Endodermal cell (in vitro differentiated cells): Measurements from ENCODE around the gene MAPK8. TPM values are rescaled to one million over a fixed set of nuclear protein-coding genes. Genes with fewer than 3 reads are reported as not detected.

Source experiments
- DNase-seq: peaks from one replicate; pipeline ENCODE4 v3.0.0-alpha.2; 2017
- H3K27ac ChIP-seq: 2 replicates; pipeline ENCODE4 v1.5.1; 2013; ENCODE audit warnings: mild to moderate bottlenecking, low read depth, low read length, moderate library complexity
- H3K27me3 ChIP-seq: 2 replicates; pipeline ENCODE4 v1.6.1; 2013; ENCODE audit warnings: mild to moderate bottlenecking, low read length, moderate library complexity; ENCODE audit not compliant: insufficient read depth, control insufficient read depth, poor library complexity, severe bottlenecking
- H3K36me3 ChIP-seq: 2 replicates; pipeline ENCODE4 v1.7.0; 2013; ENCODE audit warnings: mild to moderate bottlenecking, low read length, moderate library complexity; ENCODE audit not compliant: control insufficient read depth, insufficient read depth
- H3K4me1 ChIP-seq: one replicate; pipeline ENCODE4 v1.7.0; 2013; ENCODE audit warnings: low read length; ENCODE audit not compliant: control insufficient read depth, insufficient read depth
- H3K4me3 ChIP-seq: 2 replicates; pipeline ENCODE4 v1.5.1; 2013; ENCODE audit warnings: mild to moderate bottlenecking, low read length, moderate library complexity
- H3K9ac ChIP-seq: 2 replicates; pipeline ENCODE4 v1.6.1; 2013; ENCODE audit warnings: mild to moderate bottlenecking, low read length, moderate library complexity; ENCODE audit not compliant: poor library complexity, severe bottlenecking; ENCODE audit errors: extremely low read depth
- H3K9me3 ChIP-seq: 2 replicates; pipeline ENCODE4 v1.6.1; 2013; ENCODE audit warnings: mild to moderate bottlenecking, low read length, moderate library complexity; ENCODE audit not compliant: control insufficient read depth
- H3K27ac Mint-ChIP-seq: 2 replicates; pipeline ENCODE4 v1.8.0; 2020; ENCODE audit warnings: mixed read lengths
- H3K27me3 Mint-ChIP-seq: 2 replicates; pipeline ENCODE4 v1.8.0; 2021; ENCODE audit warnings: mild to moderate bottlenecking, mixed read lengths; ENCODE audit not compliant: insufficient read depth
- H3K36me3 Mint-ChIP-seq: 2 replicates; pipeline ENCODE4 v1.8.0; 2020; ENCODE audit warnings: low read depth, mixed read lengths
- H3K4me1 Mint-ChIP-seq: 2 replicates; pipeline ENCODE4 v1.8.0; 2020; ENCODE audit warnings: mixed read lengths
- H3K4me3 Mint-ChIP-seq: 2 replicates; pipeline ENCODE4 v1.8.0; 2020; ENCODE audit warnings: mild to moderate bottlenecking, moderate library complexity, mixed read lengths
- H3K9me3 Mint-ChIP-seq: 2 replicates; pipeline ENCODE4 v1.8.0; 2020; ENCODE audit warnings: mild to moderate bottlenecking, mixed read lengths
- WGBS, 2 experiments: methylation state at CpG; one replicate each; pipeline versions ENCODE4 v1.1.5 to v1.1.7; 2013; ENCODE audit warnings: missing lambda C conversion rate in 2 of 2, mixed read lengths in 1 of 2; ENCODE audit not compliant: insufficient coverage in 1 of 2, insufficient read length in 1 of 2; 5-methylcytosine and 5-hydroxymethylcytosine counted together
- total RNA-seq, 2 donors: library from RNA; stranded (reverse); fragmentation: NEBNext Ultra II Directional in 1 of 2; extraction: Animal tissue kit (Norgen Biotek cat#: 25700) in 1 of 2; gene quantifications; 2 replicates in 1 of 2; 3 replicates in 1 of 2; pipeline ENCODE4 v1.2.1, GENCODE V29; 2021
- TF ChIP-seq, protein P1 (sequence below): fragments of 200-600 bp; sonication (generic); conservative IDR thresholded peaks from 2 replicates; pipeline ENCODE4 v1.5.0; 2021; ENCODE audit warnings: antibody characterized with exemption, mild to moderate bottlenecking

Gene MAPK8
- total RNA-seq, 2 donors from 2014 or later = 84.2 to 146 TPM

DNA sequence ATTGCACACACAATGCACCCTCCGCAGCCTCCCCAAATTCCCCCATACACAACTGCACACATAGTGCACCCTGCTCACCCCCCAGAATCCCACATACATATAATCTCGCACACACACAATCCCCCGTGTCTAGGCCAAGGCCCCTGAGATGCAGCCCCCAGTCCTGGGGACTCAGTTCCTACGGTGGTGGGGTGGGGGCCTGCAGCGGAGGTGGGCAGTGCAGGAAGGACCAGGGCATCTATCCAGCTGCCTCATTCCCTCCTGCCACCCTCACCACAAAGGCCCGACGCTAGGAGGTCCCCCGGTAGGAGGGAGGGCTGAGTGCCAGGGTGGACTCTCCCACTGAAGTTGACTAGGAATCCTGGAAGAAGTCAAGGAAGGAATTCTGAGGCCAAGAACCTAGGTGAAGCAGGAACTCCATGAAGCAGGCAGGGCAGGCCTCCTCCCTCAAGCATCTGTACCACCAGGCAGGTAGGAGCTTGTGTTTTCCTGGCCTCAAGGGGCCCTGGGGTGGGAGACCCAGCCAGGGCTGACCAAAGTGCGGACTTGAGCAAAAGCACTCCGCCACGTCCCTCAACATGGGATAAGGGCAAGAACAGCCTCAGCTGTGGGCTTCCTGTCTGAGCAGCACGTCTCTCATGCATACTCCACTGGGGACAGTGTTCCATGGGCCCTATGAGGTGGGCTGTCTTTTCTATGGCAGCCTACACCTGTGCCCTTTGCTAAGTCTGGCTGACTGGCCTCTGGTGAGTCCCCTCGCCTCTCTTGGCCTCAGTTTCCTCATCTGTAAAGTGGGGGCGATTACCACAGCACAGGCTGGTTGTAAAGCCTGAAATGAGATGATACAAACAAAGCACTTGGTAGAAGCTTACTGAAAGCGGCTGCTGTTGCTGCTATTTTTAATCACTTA lies 145.7 kb downstream of the MAPK8 start:
- no peak overlapping the region for H3K9ac ChIP-seq
- peaks cover 5% of the 10 kb centered on the region for H3K27me3 ChIP-seq
- Mint-ChIP-seq H3K27ac (no peak overlapping the region), H3K4me3 (no peak overlapping the region), H3K9me3 (no peaks in the 10 kb centered on the region), H3K4me1 (peaks cover 27% of the 10 kb centered on the region), H3K27me3 (peaks cover 21% of the 10 kb centered on the region), H3K36me3 (peaks cover 14% of the 10 kb centered on the region)
- H3K9me3 ChIP-seq = no peaks in the 10 kb centered on the region
- no peak overlapping the region for H3K27ac ChIP-seq
- peaks cover 24% of the 10 kb centered on the region for H3K4me1 ChIP-seq
- no peak for DNase-seq
- no peaks in the 10 kb centered on the region for H3K36me3 ChIP-seq
- TF ChIP-seq, protein P1, sequence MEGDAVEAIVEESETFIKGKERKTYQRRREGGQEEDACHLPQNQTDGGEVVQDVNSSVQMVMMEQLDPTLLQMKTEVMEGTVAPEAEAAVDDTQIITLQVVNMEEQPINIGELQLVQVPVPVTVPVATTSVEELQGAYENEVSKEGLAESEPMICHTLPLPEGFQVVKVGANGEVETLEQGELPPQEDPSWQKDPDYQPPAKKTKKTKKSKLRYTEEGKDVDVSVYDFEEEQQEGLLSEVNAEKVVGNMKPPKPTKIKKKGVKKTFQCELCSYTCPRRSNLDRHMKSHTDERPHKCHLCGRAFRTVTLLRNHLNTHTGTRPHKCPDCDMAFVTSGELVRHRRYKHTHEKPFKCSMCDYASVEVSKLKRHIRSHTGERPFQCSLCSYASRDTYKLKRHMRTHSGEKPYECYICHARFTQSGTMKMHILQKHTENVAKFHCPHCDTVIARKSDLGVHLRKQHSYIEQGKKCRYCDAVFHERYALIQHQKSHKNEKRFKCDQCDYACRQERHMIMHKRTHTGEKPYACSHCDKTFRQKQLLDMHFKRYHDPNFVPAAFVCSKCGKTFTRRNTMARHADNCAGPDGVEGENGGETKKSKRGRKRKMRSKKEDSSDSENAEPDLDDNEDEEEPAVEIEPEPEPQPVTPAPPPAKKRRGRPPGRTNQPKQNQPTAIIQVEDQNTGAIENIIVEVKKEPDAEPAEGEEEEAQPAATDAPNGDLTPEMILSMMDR = no peak
- H3K4me3 ChIP-seq = no peak overlapping the region
- 86 to 95% methylated on average over 6 to 15 of the region's 15 CpGs for WGBS, 2 experiments

DNA sequence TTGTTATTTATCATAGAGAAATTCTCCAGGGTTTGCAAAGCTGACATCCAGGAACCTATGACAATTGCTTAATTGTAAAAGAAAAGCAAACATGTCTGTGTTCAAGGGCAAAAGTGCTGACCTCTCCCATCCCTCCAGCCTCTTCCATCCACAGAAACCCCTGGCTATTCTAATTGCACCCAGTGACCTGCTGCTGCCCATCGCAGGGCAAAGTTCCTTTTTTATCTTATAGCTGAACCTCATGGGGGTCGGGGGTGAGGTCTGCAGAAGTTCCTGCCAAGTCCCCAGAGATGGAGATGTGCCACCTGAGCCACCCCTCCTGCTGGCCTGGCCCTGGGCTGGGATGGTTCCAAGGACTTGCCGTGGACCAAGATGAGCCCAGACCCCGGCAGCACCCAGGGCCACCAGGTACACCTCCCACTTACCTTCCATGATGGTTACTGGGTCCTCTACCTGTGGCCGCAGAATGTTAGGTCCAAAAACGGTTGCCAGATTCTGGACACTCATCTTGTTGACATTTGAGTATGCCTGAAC lies 146.5 kb downstream of the MAPK8 start:
- TF ChIP-seq, protein P1 = no peak
- WGBS, 2 experiments = 94 to 98% methylated on average over 5 to 6 of the region's 6 CpGs
- peaks cover 27% of the 10 kb centered on the region for H3K4me1 Mint-ChIP-seq

DNA sequence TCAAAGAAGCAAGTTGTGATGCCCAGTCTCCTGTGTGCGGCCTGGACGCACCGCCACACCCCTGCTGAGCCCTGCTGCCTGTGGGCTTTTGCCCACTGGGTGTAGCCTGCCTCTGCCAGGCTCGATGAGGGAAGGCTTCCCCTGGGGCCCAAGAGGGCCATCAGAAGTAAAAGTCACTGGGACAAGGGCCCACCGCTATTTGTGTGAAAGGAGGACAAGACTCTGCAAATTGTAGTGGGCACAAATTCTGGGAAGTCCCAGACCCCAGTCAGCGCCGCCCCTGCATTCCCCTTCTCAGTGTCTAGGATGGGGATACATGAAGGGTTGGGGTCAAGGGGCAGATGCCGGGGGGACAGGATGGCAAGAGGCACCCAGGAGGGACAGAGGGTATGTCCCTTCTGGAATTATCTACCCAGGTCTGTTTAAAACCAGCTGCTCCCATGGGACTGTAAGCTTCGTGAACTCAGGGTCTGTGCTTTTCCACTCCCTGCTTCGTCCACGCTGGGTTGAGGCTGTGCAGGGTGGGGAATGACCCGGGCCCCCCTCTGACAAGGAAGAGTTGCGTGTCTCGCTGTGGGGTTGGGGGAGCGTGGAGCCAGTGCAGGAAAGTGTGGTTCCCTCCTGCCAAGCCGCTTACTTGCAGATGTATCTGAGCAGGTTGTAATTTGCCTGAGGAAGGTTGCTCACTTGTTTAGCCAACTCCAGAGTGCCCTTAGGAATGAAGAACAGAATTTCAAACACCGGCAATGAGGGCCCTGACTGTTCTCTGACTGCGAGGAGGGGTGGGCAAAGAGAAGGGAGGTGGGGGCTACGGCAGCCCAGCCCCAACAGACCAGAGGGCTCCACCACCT lies 147.2 kb downstream of the MAPK8 start:
- H3K27me3 ChIP-seq = no peaks in the 10 kb centered on the region
- H3K9me3 ChIP-seq = no peaks in the 10 kb centered on the region
- no peaks in the 10 kb centered on the region for H3K36me3 ChIP-seq
- WGBS, 2 experiments = 92 to 98% methylated on average over 9 to 19 of the region's 19 CpGs
- Mint-ChIP-seq H3K9me3 (no peaks in the 10 kb centered on the region), H3K36me3 (peaks cover 9% of the 10 kb centered on the region), H3K4me1 (peaks cover 21% of the 10 kb centered on the region), H3K27ac (peak overlapping the region; percentile 85), H3K27me3 (peaks cover 7% of the 10 kb centered on the region), H3K4me3 (peak overlapping the region; percentile 31)
- TF ChIP-seq, protein P1 = no peak
- DNase-seq = no peak
- no peak overlapping the region for H3K9ac ChIP-seq
- H3K4me1 ChIP-seq = peaks cover 24% of the 10 kb centered on the region
- H3K27ac ChIP-seq = peak overlapping the region; percentile 35
- no peak overlapping the region for H3K4me3 ChIP-seq

More for the DNA sequence above, 146.5 kb downstream of the MAPK8 start:
- no peak overlapping the region for H3K9ac ChIP-seq
- no peak overlapping the region for H3K4me3 Mint-ChIP-seq
- H3K27me3 Mint-ChIP-seq = peaks cover 14% of the 10 kb centered on the region
- H3K27ac ChIP-seq = no peak overlapping the region
- no peak overlapping the region for H3K4me3 ChIP-seq
- peaks cover 9% of the 10 kb centered on the region for H3K36me3 Mint-ChIP-seq
- no peak overlapping the region for H3K27ac Mint-ChIP-seq
- no peaks in the 10 kb centered on the region for H3K9me3 ChIP-seq
- H3K27me3 ChIP-seq = no peaks in the 10 kb centered on the region
- DNase-seq = no peak
- H3K4me1 ChIP-seq = peaks cover 24% of the 10 kb centered on the region
- H3K9me3 Mint-ChIP-seq = no peaks in the 10 kb centered on the region
- H3K36me3 ChIP-seq = no peaks in the 10 kb centered on the region
